ENCODE results near the gene NUBPL.
"Not testable (repeated sequence)": the region's sequence is repeated elsewhere in the genome, so short reads cannot be mapped to it uniquely, and the experiment has no call there.

NUBPL gene

DNA sequence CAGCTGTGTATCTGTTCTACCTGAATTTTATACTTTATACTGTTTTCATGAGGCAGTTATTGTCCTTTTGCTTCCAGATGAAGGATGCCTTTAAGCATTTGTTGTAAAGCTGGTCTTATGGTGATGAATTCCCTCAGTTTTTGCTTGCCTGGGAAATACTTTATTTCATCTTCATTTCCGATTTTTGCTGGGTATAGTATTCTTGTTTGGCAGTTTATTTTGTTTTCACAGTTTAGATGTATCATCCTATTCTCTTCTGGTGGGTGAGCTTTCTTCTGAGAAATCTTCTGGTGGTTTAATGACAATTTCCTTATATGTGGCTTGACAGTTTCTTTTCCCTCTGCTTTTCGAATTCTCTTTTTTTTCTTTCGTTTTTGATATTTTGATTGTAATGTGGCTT, 188.1 kb downstream of the NUBPL start:
- DNase-seq: no peak

DNA sequence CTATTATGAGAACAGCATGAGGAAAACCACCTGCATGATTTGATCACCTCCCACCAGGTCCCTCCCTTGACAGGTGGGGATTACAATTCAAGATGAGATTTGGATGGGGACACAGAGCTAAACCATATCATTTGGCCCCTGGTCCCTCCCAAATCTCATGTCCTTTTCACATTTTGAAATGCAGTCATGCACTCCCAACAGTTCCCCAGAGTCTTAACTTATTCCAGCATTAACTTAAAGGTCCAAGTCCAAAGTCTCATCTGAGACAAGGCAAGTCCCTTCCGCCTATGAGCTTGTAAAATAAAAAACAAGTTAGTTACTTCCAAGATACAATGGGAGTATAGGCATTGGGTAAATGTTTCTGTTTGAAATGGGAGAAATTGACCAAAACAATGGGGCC, 189.8 kb downstream of the NUBPL start:
- not testable (repeated sequence) for DNase-seq

DNA sequence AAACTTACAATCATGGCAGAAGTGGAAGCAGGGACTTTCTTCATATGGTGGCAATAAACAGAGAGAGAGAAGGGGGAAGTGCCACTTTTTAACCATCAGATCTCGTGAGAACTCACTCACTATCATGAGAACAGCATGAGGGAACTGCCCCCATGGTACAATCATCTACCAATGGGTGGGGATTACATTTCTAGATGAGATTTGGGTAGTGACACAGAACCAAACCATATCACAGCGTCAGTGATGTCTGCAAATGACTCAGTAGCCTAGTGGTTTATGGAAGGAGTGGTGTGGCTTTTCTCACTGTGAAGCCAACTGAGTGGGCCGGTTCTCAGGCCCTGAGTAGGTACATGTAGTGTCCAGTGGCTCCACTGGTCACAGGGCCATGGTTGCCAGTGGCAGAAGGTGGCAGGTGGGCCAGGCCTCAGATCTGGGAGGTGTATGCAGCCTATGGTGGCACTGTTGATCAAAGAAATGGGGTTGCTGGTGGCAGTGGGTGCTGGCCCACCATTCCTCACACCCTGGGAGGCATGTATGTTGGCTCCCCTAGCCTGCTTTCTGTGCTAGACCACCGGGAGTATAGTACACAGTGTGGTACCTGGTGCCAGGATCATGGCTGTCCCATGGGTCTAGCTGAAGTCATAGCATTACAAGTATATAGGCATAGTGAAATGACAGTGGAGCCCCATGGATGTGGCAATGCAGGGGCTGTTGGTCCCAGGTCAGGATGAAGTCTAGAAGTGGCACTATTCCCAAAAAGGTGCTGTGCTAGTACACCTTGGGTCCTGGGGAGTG, 191.9 kb downstream of the NUBPL start:
- DNase-seq: no peak

DNA sequence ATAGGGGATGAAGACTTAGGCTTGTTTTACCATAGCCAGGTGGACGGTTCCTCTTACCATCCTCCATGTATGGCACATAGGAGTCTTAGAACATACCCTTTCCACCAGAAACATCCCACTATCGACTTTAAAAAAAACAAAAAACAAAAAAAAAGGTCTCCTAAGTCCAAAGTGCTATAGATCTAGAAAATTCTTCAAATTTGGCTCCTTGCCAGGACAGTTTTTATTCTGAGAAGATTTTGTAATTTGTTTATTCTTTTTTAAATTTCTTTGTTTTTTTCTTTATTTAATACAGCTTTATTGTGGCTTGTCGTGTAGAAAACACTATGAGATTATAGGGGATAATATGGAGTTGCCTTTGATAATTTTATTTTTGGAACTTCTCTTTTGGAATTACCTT, 197.7 kb downstream of the NUBPL start:
- no peak for DNase-seq

DNA sequence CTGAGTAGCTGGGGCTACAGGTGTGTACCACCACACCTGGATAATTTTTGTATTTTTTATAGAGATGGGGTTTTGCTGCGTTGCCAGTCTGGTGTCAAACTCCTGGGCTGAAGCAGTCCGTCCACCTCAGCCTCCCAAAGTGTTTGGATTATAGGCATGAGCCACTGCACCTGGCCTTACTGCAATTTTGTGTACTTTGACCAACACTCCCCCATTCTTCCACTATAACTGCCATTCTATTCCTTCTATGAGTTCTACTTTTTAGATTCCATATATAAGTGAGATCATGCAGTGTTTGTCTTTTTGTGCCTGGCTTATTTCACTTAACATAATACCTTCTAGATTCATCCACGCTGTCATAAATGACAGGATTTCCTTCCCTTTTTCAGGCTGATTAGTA, 199.1 kb downstream of the NUBPL start:
- no peak for DNase-seq

DNA sequence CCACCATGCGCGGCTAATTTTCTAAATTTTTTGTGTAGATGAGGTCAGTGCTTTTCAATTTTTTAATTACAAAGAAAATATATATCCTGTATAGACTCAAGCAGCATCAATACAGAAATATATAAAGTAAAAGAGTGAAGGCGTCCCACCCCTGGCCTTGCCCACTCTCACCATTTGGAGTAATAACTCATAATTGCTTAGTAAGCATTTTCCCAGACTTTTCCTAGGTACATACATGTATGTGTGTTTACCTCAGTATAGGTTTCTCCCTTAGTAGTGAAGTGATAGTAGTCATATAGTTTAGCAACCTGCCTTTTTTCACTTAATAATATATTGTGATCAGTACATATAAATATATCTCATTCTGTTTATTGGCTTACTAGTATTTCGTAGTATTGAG, 200.1 kb downstream of the NUBPL start:
- no peak for DNase-seq

DNA sequence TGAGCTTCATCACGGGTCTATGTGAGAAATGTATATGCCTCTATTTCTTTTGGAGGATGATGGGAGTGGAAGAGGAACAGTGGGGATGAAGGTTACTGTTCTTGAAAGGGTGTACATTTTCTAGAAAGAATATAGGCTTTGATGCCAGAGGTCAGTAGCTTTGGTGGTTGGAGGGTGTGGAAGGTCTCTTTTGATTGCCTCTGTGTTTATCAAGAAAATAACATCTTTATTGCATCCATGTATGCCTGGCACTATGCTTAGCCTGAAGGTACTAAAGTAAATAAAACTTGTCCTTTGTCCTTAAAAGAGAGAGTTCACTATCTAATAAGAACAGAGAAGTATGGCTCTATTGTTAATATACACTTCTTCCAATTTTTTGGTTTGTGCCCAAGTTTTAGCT, 201.8 kb downstream of the NUBPL start:
- no peak for DNase-seq

DNA sequence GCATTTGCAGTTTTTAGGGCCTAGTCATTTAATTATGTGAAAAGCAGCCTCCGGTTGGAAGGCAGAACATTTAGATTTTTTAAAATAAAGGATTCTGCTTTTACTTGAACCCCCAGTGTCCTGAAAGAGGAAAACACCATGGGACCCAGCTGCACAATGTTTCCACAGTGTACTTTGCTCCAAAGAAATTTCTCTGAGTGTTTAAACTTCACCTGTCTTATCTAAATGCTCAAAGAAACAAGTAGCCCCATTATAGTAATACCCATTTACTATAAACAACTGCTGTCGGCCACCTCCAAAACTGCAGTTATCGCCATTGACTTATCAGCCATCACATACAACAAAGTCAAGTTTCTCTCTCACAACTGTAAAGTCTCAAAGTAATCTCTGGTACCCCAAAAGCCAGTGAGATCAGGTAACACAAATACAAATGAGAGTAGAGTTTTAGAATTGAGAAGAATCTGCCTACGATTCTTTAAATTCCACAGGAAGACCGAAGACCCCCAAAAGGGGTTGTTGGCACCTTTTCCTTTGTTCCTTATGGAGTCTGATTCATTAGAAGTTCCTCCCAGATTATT, 205.2 kb downstream of the NUBPL start:
- no peak for DNase-seq

DNA sequence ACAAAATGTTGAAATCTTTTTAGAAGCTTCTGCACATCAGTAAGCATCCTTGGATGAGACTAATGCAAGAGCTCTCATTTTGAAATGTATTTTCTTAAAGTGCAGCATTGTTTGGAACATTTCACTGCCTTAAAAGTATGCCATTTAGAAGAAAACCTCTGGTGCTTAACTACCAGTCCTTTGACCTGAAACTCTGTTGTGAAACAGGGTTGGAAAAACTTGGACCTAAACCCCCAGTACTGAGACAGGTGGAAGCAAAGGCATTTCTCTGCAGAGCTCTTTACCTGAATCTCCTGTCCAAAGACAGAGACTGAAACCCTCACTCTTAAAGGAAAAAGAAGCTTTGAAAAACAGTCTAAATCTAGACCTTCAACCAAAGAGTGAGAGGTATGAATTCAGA, 207.2 kb downstream of the NUBPL start:
- DNase-seq: no peak

DNA sequence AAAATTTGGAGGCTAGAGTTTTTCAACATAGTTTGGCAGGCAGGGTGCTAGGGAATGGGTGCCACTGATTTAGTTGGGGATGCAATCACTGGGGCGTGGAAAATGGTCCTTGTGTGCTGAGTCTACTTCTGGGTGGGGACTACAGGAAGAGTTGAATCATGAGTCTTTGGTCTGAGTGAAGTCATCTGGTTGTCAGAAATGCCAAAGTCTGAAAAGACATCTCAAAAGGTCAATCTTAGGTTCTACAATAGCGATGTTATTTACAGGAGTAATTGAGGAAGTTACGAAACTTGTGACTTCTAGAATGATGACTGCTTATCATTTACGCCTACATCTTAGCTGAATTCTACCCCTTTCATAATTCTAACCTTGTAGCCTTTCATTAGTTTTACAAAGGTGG, 209.1 kb downstream of the NUBPL start:
- DNase-seq: no peak

DNA sequence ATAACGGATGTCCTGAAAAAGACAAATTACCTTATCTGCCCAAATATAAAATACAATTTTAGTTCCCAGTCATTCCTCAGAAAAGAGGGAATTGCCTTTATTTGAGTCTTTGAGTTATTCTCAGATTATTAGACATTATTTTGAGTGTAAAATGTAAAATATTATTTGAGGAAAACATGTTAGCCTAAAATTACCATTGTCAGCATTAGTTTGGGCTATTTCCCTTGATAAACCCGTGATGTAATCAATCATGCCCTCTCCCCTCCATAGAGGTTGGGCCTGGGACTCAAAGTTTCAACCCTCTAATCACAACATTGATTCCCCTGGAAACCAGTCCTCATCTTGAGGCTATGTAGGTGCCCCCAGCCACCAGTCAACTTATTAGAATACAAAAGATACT, 213.4 kb downstream of the NUBPL start:
- DNase-seq: no peak

DNA sequence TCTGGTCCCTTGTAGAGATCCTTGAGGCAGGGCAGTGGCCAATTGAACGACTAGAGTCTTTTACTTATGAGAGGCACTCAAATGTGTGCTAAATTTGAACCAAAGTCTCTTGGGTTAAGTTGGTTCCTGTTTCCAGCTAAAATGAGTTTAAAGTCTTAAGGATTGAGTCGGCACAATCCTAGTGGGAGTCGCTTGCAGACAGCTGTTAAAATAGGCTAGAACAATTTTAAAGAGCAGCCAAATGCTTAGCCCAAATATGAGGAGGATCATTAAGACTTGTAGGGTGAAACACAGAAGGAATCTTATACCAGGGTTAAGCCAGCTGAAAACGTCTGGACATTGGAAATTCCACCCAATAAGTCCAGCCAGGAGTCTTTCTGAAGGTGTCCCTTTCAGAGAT, 216.1 kb downstream of the NUBPL start:
- DNase-seq: no peak

DNA sequence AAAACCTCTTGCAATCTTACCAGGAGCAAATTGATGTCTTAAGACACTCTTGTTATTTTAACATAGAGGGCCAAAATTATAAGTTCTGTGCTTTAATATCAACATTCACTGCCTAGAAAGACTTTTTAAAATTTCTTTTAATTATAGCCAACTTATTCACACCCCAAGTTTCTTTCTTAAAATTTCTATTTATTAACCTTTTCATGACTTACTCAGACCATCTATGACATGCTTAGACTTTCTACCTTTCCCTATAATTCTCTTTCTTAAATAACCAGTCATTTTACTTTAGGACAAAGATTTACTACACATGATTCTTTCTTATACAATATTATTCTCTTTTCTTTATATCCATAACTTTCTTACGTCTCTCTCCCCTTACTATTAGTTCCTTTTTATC, 220.4 kb downstream of the NUBPL start:
- no peak for DNase-seq

DNA sequence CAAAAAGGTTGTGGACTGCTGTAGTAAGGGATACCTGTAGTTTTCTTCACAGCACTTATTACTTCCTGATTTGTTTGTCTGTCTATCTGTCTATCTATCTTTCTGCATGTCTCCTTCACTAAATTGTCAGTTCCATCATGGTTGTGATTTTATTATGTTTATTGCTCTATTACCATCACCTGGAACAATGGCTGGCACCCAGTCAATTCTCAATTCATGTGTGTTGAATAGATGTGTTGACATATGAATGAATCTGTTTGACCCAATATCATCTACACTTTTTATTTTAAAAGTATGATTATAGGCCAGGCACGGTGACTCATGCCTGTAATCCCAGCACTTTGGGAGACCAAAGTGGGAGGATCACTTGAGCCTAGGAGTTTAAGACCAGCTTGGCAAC, 224.4 kb downstream of the NUBPL start:
- no peak for DNase-seq

DNA sequence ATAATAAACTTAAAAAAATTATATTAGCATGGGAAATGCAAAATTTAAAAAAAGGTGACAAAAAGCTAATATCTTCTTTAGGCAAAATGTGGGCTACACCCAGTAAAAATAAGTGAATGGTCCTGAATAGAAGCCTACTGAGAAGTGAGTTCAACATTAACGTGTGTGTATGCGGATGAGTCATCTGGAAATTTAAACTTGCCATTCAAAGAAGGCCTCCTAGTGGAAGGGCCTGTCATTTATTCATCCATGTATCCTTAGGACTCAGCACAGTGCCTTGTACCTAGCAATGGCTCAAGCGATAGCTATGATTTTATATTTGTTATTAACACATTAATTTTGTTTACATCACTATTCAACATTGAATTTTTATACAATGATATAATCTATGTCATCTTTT, 226.2 kb downstream of the NUBPL start:
- DNase-seq: no peak

DNA sequence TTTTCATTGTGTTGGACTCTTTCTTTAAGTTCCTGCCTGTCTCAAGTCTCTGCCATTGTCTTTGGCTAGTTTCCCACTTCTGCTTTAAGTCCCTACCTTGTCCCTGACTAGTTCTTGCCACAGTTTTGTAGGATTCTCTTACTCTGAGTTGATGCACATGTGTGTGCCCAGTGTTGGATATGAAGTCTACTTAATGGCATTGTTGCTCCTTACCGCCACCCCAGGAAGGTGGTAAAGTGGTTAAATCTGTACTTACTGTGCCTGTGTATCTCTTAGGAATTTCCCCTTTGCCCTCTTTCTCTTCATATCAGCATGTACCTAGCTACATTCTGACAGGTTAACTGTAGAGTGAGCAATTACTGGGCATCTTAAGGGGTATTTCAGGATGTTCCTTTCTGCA, 227.1 kb downstream of the NUBPL start:
- DNase-seq: no peak

DNA sequence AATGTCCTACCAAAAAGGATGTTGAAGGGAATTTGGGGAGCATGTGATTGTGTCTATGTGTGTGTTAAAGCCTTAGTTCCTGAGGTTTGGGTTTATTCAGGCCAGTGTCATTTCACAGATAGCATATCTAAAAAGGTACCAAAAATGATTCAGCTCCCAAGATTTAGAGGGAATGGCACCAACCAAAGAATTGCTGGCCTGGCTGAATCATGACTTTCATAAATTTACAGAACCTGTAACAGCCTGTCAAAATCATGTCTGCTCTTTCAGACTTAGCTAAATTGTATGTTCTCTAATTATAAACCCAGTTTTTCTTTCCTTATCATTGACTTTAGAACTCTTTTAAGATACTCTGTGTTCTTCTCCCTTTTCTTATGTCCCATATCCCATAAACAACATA, 231.5 kb downstream of the NUBPL start:
- no peak for DNase-seq

DNA sequence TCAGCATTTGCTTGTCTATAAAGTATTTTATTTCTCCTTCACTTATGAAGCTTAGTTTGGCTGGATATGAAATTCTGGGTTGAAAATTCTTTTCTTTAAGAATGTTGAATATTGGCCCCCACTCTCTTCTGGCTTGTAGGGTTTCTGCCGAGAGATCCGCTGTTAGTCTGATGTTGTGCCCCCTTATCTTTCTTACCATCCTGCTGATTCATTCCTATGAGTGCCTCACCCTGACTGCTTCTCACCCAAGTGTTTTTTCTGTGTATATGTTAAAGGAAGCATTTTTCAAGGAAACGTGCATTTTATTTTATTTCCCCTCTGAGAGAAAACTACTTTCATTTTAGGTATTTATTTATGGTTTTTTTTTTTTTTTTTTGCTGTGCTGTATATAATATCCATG, 236.7 kb downstream of the NUBPL start:
- not testable (repeated sequence) for DNase-seq

DNA sequence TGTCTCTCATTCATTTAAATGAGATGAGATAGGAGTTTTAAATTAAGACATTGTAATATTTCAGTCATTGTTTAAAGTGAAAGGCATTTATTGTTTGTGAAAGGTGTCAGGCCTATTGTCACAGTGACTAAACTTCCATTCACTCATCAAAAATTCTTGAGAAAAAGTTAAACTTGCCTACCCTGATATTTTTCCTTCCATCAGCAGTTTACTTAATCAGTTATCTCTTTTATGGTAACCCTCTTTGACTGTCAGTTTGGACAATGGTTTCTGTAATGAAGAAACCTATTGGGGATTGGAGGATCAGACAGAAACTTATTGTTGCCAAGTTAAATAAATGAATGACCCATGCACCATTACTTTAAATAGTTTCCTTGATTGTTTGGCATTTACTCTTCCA, 241.6 kb downstream of the NUBPL start:
- no peak for DNase-seq

DNA sequence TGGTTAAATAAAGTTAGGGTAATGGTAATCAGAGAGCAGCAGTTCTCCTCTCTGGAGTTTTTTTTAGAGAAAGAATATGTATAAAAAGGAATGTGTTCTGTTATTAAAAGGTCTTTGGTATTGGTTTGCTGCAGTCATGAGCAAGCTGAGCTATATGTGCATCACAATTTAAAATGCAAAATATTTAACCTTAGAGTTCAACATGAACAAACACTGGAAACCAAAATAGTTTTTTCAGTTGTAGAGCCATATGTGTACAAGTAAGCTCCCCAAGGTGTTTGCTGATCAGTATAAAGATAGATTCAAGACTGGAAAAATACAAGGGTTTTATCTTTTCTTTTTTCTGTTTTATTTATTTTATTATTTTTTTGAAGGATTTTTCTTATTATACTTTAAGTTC, 245.0 kb downstream of the NUBPL start:
- no peak for DNase-seq

DNA sequence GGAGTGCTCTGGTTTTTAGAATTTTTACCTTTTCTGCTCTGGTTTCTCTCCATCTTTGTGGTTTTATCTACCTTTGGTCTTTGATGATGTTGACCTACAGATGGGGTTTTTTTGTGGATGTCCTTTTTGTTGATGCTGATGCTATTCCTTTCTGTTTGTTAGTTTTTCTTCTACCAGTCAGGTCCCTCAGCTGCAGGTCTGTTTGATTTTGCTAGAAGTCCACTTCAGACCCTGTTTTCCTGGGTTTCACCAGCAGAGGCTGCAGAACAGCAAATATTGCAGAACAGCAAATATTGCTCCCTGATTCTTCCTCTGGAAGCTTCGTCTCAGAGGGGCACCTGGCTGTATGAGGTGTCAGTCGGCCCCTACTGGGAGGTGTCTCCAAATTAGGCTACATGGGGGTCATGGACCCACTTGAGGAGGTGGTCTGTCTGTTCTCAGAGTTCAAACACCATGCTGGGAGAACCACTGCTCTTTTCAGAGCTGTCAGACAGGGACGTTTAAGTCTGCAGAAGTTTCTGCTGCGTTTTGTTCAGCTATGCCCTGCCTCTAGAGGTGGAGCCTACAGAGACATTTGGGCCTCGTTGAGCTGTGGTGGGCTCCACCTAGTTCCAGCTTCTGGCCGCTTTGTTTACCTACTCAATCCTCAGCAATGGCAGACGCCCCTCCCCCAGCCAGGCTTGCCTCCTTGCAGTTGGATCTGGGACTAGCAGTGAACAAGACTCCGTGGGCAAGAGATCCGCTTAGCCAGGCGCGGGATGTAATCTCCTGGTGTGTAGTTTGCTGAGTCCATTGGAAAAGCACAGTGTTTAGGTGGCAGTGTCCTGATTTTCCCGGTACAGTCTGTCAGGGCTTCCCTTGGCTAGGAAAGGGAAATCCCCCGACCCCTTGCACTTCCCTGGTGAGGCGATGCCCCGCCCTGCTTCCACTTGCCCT, 250.8 kb downstream of the NUBPL start:
- DNase-seq: not testable (repeated sequence)

DNA sequence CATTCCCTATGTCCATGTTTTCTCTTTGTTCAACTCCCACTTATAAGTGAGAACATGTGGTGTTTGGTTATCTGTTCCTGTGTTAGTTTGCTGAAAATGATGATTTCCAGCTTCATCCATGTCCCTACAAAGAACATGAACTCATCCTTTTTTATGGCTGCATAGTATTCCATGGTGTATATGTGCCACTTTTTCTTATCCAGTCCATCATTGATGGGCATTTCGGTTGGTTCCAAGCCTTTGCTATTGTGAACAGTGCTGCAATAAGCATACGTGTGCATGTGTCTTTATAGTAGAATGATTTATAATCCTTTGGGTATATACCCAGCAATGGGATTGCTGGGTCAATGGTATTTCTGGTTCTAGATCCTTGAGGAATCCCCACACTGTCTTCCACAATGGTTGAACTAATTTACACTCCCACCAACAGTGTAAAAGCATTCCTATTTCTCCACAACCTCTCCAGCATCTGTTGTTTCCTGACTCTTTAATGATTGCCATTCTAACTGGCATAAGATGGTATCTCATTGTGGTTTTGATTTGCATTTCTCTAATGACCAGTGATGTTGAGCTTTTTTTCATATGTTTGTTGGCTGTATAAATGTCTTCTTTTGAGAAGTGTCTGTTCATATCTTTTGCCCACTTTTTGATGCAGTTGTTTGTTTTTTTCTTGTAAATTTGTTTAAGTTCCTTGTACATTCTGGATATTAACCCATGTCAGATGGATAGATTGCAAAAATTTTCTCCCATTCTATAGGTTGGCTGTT, 252.7 kb downstream of the NUBPL start:
- not testable (repeated sequence) for DNase-seq

DNA sequence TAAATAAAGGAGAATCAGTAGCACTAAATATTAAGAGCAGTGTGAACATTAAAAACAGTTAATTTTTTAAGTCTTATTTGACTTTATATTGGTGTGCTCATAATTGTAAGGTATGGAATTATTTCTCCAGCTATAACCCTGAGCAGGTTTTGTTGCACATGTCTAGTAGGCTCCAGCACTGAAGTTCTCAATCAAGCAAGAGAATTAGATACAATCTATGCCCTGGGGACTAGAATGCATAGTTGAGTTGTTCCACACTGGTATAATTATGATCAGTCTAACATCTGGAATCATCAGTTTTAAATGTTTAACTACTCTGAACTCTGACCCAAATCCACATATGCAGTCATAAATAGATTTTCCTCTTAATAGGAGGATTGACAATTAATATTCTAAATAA, 258.1 kb downstream of the NUBPL start:
- no peak for DNase-seq
